Measurements from ENCODE around the gene BMP5.

Gene BMP5

DNA sequence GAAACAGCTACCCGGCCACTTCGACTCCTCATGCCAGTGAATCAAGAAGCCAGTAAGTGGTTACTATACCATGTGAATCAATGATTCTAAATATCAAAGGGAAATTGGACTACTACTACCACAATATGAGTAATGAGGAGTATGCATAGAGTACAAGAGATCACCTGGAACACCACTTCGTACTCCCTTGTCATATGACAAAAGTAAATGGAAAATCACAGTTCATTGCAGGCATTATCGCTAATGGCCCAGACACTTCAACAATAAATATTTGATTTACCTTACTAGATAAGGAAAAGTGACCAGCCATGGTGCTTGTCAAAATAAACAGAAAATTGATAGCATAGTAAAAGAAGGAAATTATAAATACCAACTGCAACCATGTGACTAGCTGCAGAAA is 73.1 kb downstream of the BMP5 start:
- no peak for DNase-seq

- DNase-seq, result no peak
These were observed 76.8 kb downstream of the BMP5 start for GRCh38 chr6:55798571-55798970.

DNA sequence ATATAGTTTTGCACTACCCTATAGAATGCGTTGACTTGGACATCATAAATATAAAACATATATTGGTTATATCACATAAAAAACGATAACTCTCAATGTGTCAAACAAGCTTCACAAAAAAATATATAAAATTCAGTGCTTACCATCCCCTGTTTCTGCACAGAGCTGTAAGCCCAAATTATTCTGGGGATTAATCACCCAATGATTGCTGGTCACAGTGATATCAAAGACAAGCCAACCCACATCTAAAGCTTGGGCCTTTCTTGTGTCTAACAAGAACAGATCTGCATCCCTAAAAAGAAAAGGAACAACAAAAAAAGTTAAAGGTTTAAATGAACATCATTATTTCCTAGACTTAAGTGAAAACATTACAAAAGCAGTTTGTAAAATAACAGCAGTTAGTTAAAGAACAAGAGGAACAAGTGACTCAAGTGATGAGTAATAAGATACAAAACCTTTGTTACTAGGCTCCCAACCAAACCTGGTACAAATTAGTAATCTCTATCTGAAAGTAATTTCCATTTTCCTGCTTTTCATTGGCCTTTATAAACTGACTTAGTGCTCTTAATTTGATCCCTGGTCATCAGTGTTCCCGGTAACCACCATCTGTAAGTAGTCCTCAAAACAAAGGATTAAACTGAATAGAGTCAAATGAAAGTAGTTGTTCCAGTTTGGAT is 81.1 kb downstream of the BMP5 start:
- no peak for DNase-seq

- no peak for DNase-seq
These were observed 90.1 kb downstream of the BMP5 start for GRCh38 chr6:55785273-55785672.

DNA sequence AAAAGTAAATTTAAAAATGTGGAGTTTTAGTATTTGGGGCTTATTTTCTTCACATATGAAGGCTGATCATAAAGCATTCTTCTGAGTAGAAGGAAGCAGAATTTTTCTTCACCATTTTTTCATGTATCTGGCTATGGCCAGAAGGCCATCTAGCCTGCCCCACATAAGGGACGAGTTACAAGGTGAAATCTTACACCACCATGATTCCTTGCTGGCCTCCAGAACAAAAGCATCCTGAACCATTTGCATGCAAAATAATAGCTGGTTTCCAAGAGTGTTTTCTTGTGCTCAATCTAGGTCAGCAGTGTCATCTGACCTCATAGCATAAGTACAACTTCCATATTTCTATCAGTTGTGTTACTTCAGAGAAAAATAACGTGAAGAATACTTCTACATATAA is 93.1 kb downstream of the BMP5 start:
- no peak for DNase-seq

DNA sequence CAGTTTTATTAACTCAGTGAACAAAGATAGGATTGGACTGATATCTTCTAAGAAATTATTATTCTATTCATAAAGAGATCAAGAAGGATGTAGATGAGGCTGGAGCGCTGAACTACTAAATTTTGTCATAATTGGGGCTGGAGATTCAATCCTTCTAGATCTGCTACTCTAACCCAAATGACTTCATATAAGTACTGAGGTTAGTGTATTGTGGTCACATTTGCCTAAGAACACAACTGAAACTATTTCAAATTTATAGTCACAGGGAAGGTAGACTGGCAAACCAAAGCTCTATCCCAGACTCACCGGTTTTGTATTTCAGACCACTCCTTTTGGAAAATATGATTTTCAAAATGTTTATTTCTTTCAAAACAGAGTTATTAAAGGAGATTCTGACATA is 96.7 kb downstream of the BMP5 start:
- no peak for DNase-seq

- no peak for DNase-seq
These were observed 97.9 kb downstream of the BMP5 start for GRCh38 chr6:55777469-55777868.

DNA sequence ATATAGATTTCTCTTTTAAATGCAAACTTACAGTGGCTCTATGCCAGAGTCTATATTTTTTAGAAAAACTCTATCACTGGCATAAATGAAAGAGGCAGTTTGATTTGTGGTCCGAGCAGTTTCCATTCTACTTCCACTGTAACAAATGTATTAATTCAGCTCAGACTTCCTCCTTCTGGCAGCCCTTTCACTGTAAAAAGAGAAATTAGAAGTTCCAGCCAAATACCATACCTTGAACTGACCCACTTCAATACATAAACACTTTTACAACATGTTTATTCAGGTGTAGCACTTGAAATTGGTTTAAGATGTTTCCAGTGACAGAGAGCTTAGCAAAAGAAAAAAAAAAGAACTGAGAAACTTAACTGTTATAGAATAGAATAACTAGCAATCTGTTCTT is 99.3 kb downstream of the BMP5 start:
- DNase-seq, result no peak

DNA sequence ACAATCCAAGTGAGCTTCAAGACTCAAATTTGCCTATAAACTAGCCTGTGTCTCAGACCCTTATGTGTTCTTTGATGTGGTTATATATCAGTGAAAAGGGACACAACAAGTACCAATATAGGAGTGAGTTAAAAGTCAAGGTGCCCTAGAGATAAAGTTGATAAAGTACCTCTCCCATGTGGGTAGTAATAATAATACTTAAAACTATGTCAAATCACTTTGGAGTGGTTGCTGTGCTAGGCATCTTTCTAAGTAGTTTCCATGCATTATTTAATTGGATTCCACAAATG is 100.4 kb downstream of the BMP5 start:
- DNase-seq, result no peak

- no peak for DNase-seq
These were observed 100.9 kb downstream of the BMP5 start for GRCh38 chr6:55774286-55775028.

- DNase-seq, result no peak
These were observed 101.7 kb downstream of the BMP5 start for GRCh38 chr6:55773620-55774216.

- no peak for DNase-seq
These were observed 102.7 kb downstream of the BMP5 start for GRCh38 chr6:55772730-55773129.

DNA sequence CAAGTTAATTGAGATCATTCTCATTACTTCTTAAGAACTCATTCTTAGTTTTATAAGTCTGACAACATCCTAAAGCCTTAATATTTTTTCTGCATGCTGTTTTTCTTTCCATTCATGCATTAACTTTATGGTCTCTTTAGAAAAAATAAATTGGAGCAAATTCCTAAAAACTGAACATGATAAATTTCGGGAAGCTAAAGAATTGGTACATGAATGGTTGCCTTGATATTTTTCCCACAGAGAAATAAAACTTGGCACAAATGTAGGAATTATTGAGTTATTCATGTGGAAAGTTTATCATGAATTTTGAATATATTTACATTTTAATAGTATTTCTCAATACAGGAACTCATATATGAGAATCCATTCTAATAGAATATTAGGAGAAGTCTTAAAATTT is 115.9 kb downstream of the BMP5 start:
- DNase-seq, result no peak

DNA sequence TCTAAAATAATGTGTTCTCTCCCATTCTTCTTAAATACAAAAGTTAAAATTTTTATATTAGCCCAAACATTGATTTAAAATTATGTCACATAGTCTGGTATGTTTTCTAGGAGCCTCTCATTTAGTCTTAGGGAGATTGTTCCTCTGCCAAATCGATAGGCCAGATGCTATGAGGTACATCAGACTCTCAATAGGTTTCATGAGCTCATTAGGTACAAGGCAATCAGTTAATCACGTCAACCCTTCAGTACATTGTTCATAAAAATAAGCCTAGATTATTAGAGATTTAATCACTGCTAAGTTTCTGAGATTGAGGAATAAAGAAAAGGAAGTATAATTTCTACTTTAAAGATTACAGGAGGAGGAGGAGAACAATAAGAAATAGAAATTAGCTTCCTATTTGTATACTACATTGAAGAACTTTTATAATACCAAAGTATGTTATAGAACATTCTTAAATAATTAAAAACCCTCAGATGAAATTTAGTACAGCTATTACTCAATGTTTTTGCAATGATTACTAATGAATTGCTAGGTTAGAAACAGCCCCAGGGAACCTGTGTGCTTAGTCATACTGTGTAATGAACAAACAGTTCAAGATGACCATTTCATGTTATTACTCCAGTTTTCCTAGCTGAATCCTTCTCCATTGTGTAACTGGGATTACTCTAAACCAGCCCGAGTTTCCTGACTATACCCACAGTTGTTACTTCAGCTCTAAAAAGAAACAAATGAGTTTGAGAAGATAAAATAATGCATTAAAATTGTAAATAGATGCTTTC is 117.0 kb downstream of the BMP5 start:
- no peak for DNase-seq

DNA sequence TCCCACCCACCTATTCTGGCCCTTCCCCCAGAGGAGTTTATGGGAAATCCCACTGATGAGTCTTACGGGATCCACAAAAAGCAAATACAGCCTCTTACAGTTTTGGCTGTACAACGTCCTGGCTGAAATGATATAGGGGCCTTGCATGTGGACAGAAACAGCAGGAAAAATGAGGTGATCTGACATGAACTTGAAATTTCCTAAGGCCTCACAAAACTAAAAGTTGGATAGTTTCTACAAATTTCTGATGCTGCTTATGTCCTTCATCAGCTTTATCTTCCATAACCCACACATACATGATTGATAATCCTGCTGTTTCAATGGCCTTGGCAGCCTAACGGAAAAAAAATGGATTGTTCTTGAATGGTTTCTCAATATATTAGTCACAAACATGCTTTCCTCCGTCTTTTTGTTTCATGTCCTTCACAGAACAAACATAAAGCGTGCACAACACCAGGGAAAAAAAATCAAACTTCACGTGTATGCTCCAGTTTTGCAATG is 118.8 kb downstream of the BMP5 start:
- no peak for DNase-seq

- no peak for DNase-seq
These were observed 126.5 kb downstream of the BMP5 start for GRCh38 chr6:55748880-55749279.

DNA sequence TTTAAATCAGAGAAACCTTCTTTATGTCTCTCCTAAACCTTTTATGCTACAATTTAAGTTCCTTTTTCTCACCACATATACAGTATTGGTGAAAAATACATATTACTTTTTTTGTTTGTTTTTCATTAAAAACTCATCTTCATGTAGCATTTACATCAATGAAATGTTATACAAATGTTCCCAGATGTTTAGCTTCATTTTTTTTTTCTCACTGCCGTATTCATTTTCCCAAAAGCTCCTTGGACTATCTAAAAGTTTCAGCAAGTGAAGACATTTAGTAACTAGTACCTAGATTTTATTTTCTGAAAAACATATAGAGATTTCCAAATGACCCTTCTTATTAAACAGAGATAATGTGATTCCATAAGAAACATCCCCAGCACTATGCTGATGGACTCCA is 128.9 kb downstream of the BMP5 start:
- DNase-seq, result no peak

GRCh38 chr6:55734256-55734655 is 141.1 kb downstream of the BMP5 start:
- DNase-seq, result no peak

- no peak for DNase-seq
These were observed 145.7 kb downstream of the BMP5 start for GRCh38 chr6:55729665-55730064.

GRCh38 chr6:55726144-55726543 is 149.2 kb downstream of the BMP5 start:
- no peak for DNase-seq

GRCh38 chr6:55714831-55715230 is 160.6 kb downstream of the BMP5 start:
- DNase-seq, result no peak

- DNase-seq, result no peak
These were observed 162.0 kb downstream of the BMP5 start for GRCh38 chr6:55713436-55713835.

DNA sequence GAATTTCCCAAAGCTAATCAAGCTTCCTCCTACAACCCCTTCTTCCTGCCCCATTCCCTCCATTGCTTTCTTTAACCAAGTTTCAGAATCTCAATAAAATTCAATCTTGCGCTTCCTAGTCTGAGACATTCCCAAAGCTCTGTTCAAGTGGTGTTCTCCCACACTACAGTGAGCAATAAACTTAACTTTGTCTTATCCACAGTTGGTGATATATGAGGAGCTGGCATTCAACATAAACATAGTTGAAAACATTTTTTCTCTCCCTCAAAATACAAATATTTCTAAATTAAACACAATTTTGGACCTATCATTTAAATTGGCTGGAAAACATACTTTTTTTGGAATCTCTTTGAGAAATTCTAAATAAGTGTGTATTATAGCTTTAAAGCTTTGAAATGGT is 166.7 kb downstream of the BMP5 start:
- no peak for DNase-seq

Measured in hematopoietic multipotent progenitor cell treated with erythropoietin and hydrocortisone succinate and interleukin-3 and kit ligand, for 8 days (in vitro differentiated cells).